CD8-positive, alpha-beta memory T cell (primary cell): ENCODE results near the gene MAGOHB. TPM values are rescaled to one million over a fixed set of nuclear protein-coding genes. Genes with fewer than 3 reads are reported as not detected.
A peak's percentile ranks its signal among the peaks of the same experiment; 100 is the strongest.
"Not testable (repeated sequence)": the region's sequence is repeated elsewhere in the genome, so short reads cannot be mapped to it uniquely, and the experiment has no call there.

Experiments
- CTCF ChIA-PET: fragments of 350-600 bp; sonication (Branson Sonifier 250); formaldehyde crosslinking; loops from one replicate; lab custom pipeline; 2021; ENCODE audit warnings: antibody characterized with exemption; lab: Charles Lee
- POLR2A ChIA-PET: fragments of 350-600 bp; sonication (Branson Sonifier 250); formaldehyde crosslinking; loops from one replicate; lab custom pipeline; 2021; ENCODE audit warnings: antibody characterized with exemption; lab: Charles Lee
- DNase-seq, 5 donors: peaks; one replicate each; pipeline versions ENCODE4 v3.0.0 to v3.0.0-alpha.2; 2020 to 2022; ENCODE audit warnings: mixed read lengths in 1 of 5
- H3K27ac ChIP-seq: one replicate; pipeline ENCODE4 v1.7.0; 2013; ENCODE audit warnings: low read depth, mild to moderate bottlenecking, low read length, moderate library complexity
- H3K27me3 ChIP-seq: 2 replicates; pipeline ENCODE4 v1.7.0; 2013; ENCODE audit warnings: low read length, mild to moderate bottlenecking; ENCODE audit not compliant: insufficient read depth, poor library complexity, severe bottlenecking
- H3K36me3 ChIP-seq: 2 replicates; pipeline ENCODE4 v1.7.0; 2013; ENCODE audit warnings: mild to moderate bottlenecking, low read length, moderate library complexity; ENCODE audit not compliant: insufficient read depth
- H3K4me1 ChIP-seq: 2 replicates; pipeline ENCODE4 v1.7.0; 2013; ENCODE audit warnings: mild to moderate bottlenecking, low read length, moderate library complexity; ENCODE audit not compliant: insufficient read depth
- H3K4me3 ChIP-seq: 2 replicates; pipeline ENCODE4 v1.7.0; 2013; ENCODE audit warnings: mild to moderate bottlenecking, low read length
- H3K9me3 ChIP-seq: 2 replicates; pipeline ENCODE4 v1.7.0; 2013; ENCODE audit warnings: mild to moderate bottlenecking, low read length
- H3K27ac Mint-ChIP-seq, 8 donors: one replicate each; pipeline ENCODE4 v1.8.0; 2020 to 2021; ENCODE audit warnings: mixed read lengths in 8 of 8, mild to moderate bottlenecking in 6 of 8, inconsistent platforms in 3 of 8, moderate library complexity in 3 of 8
- H3K27me3 Mint-ChIP-seq, 2 donors: one replicate each; pipeline ENCODE4 v1.8.0; 2020 to 2021; ENCODE audit warnings: mixed read lengths in 2 of 2, mild to moderate bottlenecking in 1 of 2, moderate library complexity in 1 of 2
- H3K36me3 Mint-ChIP-seq, 3 donors: one replicate each; pipeline ENCODE4 v1.8.0; 2020 to 2021; ENCODE audit warnings: mixed read lengths in 3 of 3, inconsistent platforms in 1 of 3, mild to moderate bottlenecking in 1 of 3
- H3K4me1 Mint-ChIP-seq, 3 donors: one replicate each; pipeline ENCODE4 v1.8.0; 2020 to 2021; ENCODE audit warnings: mixed read lengths in 3 of 3, inconsistent platforms in 1 of 3, mild to moderate bottlenecking in 1 of 3
- H3K4me3 Mint-ChIP-seq, 7 donors: one replicate each; pipeline ENCODE4 v1.8.0; 2020 to 2021; ENCODE audit warnings: mixed read lengths in 7 of 7, mild to moderate bottlenecking in 6 of 7, moderate library complexity in 4 of 7, inconsistent platforms in 2 of 7
- H3K9me3 Mint-ChIP-seq, 5 donors: one replicate each; pipeline ENCODE4 v1.8.0; 2020 to 2022; ENCODE audit warnings: mixed read lengths in 5 of 5, mild to moderate bottlenecking in 3 of 5, moderate library complexity in 2 of 5, inconsistent platforms in 1 of 5
- polyA plus RNA-seq: library from polyadenylated mRNA; unstranded; fragments of 300-500 nt; fragmentation: Illumina TruSeq; gene quantifications from one replicate; pipeline ENCODE4 v1.2.3, GENCODE V29; 2021
- total RNA-seq, 2 experiments: library from RNA; stranded (reverse); gene quantifications; one replicate each; pipeline ENCODE4 v1.2.3, GENCODE V29; 2021

Gene MAGOHB
- total RNA-seq (100 to 1,000 TPM; 130 to 138 TPM), polyA plus RNA-seq (59.0 TPM)

DNA sequence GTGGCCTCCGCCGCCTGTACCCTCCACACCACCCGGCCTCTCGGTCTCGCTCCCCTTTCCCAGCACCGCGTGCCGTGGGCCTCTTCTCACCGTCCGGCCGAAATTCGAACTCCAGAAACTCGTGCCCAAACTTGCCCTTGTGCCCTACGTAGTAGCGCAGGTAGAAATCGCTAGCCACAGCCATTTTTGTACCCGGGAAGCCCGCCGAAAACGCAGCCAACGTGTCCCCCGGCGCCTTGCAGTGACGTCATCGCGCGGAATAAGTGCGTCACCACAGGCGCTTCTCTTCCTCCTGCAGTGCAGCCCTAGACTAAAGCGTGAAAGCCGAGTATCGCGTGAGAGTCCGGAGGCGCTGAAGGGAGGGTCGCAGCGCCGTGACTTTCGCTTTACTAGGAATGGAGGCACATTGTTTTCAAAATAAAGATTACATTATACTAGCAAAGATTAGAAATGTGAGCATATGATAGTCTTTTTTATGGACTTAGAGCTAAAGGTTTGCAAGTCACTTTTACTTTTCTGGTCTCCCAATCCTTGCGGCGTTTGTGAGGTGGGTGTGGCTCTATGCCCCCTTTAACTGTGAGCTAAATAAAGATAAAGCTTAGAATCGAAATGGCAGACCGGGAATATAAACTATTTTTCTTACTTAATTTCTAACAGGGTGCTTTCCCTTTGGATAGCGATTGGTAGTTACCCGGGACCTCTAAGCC lies at the start of gene MAGOHB:
MAGOHB (minus strand) TSS at position 261 of the 707 bp plus-strand sequence; CDS start at position 184, 77 bp downstream.
- Mint-ChIP-seq H3K9me3 (no peaks in the 10 kb centered on the region), H3K27ac (peak within 1 kb of the TSS; percentile 98 to 100 (median 99)), H3K36me3 (peaks cover 0 to 35% (median 15%) of the 10 kb centered on the region in 3 donors), H3K27me3 (peaks cover 0 to 4% of the 10 kb centered on the region in 2 donors), H3K4me1 (peaks cover 26 to 51% (median 49%) of the 10 kb centered on the region in 3 donors), H3K4me3 (peak within 1 kb of the TSS; percentile 95 to 100 (median 99))
- no peaks in the 10 kb centered on the region for H3K27me3 ChIP-seq
- peak within 1 kb of the TSS; percentile 97 for H3K27ac ChIP-seq
- peak within 1 kb of the TSS; percentile 89 for H3K4me3 ChIP-seq
- ChIA-PET CTCF (interaction anchor here (0.6 to 2.1 kb wide), 5 partner anchors 12 to 378 kb away, joined by 3 to 5 read pairs (median 3); no protein-coding TSS in a partner anchor), POLR2A (interaction anchor here (0.5 to 1.7 kb wide), 11 partner anchors 11 to 840 kb away, joined by 3 to 12 read pairs (median 5); no protein-coding TSS in a partner anchor)
- H3K9me3 ChIP-seq, result no peaks in the 10 kb centered on the region
- H3K36me3 ChIP-seq, result peaks cover 5% of the 10 kb centered on the region
- DNase-seq, result peak; percentile 95 to 99 (median 97)
- H3K4me1 ChIP-seq, result peaks cover 17% of the 10 kb centered on the region

DNA sequence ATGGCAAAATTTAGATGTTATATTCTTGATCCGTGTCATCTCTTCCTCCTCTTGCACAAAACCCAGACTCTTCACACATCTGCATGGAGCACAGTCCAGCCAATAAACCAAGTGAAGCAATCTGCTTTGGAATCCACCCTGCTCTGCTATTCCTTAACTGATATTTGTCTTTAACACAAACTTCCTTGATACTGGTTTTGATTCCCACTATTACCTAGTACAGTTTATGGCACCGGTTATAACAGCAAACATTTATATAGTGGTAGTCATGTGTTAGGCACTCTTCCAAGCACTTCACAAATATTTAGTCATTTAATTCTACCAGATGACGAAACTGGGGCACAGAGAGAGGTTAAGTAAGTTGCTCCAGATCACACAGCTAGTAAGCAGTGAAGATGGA lies 47.9 kb upstream of the MAGOHB start:
- peaks cover 0 to 2% of the 10 kb centered on the region in 2 donors for H3K27me3 Mint-ChIP-seq
- DNase-seq, result no peak
- H3K27ac Mint-ChIP-seq, result no peak overlapping the region
- no peaks in the 10 kb centered on the region for H3K9me3 ChIP-seq
- H3K36me3 ChIP-seq, result no peaks in the 10 kb centered on the region
- H3K4me1 Mint-ChIP-seq, result peaks cover 0 to 3% (median 0%) of the 10 kb centered on the region in 3 donors
- H3K4me3 Mint-ChIP-seq, result no peak overlapping the region
- CTCF ChIA-PET, result no interaction called here
- POLR2A ChIA-PET, result no interaction called here
- peaks cover 0 to 6% (median 2%) of the 10 kb centered on the region in 5 donors for H3K9me3 Mint-ChIP-seq
- no peak overlapping the region for H3K27ac ChIP-seq
- no peaks in the 10 kb centered on the region for H3K4me1 ChIP-seq
- H3K36me3 Mint-ChIP-seq, result peaks cover 0 to 5% (median 1%) of the 10 kb centered on the region in 3 donors
- no peaks in the 10 kb centered on the region for H3K27me3 ChIP-seq
- no peak overlapping the region for H3K4me3 ChIP-seq

DNA sequence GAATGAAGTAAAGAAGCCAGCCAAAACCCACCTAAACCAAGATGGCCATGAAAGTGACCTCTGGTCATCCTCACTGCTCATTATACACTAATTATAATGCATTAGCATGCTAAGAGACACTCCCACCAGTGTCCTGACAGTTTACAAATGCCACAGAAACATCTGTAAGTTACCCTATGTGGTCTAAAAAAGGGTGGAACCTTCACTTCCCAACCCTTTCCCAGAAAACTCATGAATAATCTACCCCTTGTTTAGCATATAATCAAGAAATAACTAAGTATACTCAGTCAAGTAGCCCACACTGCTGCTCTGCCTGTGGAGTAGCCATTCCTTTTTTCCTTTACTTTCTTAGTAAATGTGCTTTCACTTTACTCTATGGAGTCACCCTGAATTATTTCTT lies 40.6 kb upstream of the MAGOHB start:
- H3K4me3 ChIP-seq, result no peak overlapping the region
- Mint-ChIP-seq H3K4me3 (no peak overlapping the region), H3K27ac (no peak overlapping the region), H3K27me3 (peaks cover 0 to 5% of the 10 kb centered on the region in 2 donors), H3K4me1 (peaks cover 0 to 3% (median 0%) of the 10 kb centered on the region in 3 donors), H3K9me3 (peaks cover 0 to 6% (median 2%) of the 10 kb centered on the region in 5 donors), H3K36me3 (peaks cover 0 to 5% (median 3%) of the 10 kb centered on the region in 3 donors)
- no peaks in the 10 kb centered on the region for H3K27me3 ChIP-seq
- H3K4me1 ChIP-seq, result no peaks in the 10 kb centered on the region
- H3K27ac ChIP-seq, result no peak overlapping the region
- no peaks in the 10 kb centered on the region for H3K9me3 ChIP-seq
- ChIA-PET CTCF (no interaction called here), POLR2A (no interaction called here)
- DNase-seq, result no peak
- no peaks in the 10 kb centered on the region for H3K36me3 ChIP-seq

DNA sequence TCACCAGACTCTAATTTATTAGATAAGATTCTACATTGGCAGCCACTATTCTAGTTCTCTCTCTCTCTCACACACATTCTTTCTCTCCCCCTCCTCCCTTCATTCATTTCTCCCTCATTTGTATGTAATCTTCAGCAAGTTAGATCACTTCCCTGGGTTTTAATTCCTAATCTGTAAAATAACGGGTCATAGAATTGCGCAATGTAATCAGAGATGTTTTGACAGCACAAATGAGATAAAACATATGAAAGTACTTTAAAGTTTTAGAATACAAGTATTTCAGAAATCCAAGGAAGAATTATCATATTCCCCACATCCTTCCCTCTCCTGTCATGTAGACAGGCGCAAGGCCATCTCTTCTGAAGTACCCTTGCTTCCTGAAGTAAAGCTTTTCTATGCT lies 38.8 kb upstream of the MAGOHB start:
- peaks cover 2 to 12% (median 8%) of the 10 kb centered on the region in 3 donors for H3K36me3 Mint-ChIP-seq

DNA sequence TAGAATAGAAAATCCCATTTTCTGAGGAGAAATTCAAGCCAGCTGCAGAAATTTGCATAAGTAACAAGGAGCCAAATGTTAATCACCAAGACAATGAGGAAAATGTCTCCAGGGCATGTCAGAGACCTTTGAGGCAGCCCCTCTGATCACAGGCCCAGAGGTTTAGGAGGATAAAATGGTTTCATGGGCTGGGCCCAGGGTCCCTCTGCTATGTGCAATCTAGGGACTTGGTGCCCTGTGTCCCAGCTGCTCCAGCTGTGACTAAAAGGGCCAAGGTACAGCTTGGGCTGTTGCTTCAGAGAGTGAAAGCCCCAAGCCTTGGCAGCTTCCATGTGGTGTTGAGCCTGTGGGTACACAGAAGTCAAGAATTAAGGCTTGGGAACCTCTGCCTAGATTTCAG lies 33.2 kb upstream of the MAGOHB start:
- H3K4me3 Mint-ChIP-seq, H3K9me3 ChIP-seq, CTCF ChIA-PET, H3K27ac ChIP-seq, H3K36me3 ChIP-seq, H3K27me3 Mint-ChIP-seq, H3K27me3 ChIP-seq, H3K4me1 ChIP-seq, DNase-seq, H3K27ac Mint-ChIP-seq, H3K4me1 Mint-ChIP-seq, POLR2A ChIA-PET, H3K4me3 ChIP-seq: not testable (repeated sequence)
- peaks cover 23 to 33% (median 25%) of the 10 kb centered on the region in 5 donors for H3K9me3 Mint-ChIP-seq
- peaks cover 11 to 30% (median 29%) of the 10 kb centered on the region in 3 donors for H3K36me3 Mint-ChIP-seq

More for the DNA sequence above, 38.8 kb upstream of the MAGOHB start:
- peak overlapping the region in 1 of 8 donors; percentile 6 for H3K27ac Mint-ChIP-seq
- no peak overlapping the region for H3K4me3 Mint-ChIP-seq
- H3K4me1 Mint-ChIP-seq, result peaks cover 0 to 3% (median 0%) of the 10 kb centered on the region in 3 donors
- POLR2A ChIA-PET, result no interaction called here
- H3K27me3 Mint-ChIP-seq, result peaks cover 0 to 5% of the 10 kb centered on the region in 2 donors
- no peak for DNase-seq
- no peak overlapping the region for H3K4me3 ChIP-seq
- H3K27me3 ChIP-seq, result no peaks in the 10 kb centered on the region
- peaks cover 0 to 12% (median 7%) of the 10 kb centered on the region in 5 donors for H3K9me3 Mint-ChIP-seq
- H3K27ac ChIP-seq, result no peak overlapping the region
- no peaks in the 10 kb centered on the region for H3K9me3 ChIP-seq
- no peaks in the 10 kb centered on the region for H3K4me1 ChIP-seq
- H3K36me3 ChIP-seq, result no peaks in the 10 kb centered on the region
- CTCF ChIA-PET, result no interaction called here

DNA sequence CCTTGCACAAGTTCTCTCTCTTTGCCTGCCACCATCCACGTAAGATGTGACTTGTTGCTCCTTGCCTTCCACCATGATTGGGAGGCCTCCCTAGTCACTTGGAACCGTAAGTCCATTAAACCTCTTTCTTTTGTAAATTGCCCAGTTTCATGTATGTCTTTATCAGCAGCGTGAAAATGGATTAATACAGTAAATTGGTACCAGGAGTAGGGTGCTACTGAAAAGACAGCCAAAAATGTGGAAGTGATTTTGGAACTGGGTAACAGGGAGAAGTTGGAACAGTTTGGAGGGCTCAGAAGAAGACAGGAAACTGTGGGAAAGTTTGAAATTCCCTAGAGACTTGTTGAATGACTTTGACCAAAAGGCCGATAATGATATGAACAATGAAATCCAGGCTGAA lies 32.5 kb upstream of the MAGOHB start:
- H3K27me3 Mint-ChIP-seq, result peaks cover 0 to under 1% of the 10 kb centered on the region in 2 donors
- ChIA-PET CTCF (no interaction called here), POLR2A (no interaction called here)
- Histone ChIP-seq H3K4me3 (no peak overlapping the region), H3K36me3 (no peaks in the 10 kb centered on the region), H3K27ac (no peak overlapping the region), H3K9me3 (peaks cover 6% of the 10 kb centered on the region), H3K27me3 (no peaks in the 10 kb centered on the region), H3K4me1 (no peaks in the 10 kb centered on the region)
- H3K27ac Mint-ChIP-seq, result no peak overlapping the region
- peaks cover 0 to 2% (median 0%) of the 10 kb centered on the region in 3 donors for H3K4me1 Mint-ChIP-seq
- H3K9me3 Mint-ChIP-seq, result peaks cover 23 to 33% (median 25%) of the 10 kb centered on the region in 5 donors
- peaks cover 11 to 30% (median 29%) of the 10 kb centered on the region in 3 donors for H3K36me3 Mint-ChIP-seq
- no peak for DNase-seq
- no peak overlapping the region for H3K4me3 Mint-ChIP-seq

DNA sequence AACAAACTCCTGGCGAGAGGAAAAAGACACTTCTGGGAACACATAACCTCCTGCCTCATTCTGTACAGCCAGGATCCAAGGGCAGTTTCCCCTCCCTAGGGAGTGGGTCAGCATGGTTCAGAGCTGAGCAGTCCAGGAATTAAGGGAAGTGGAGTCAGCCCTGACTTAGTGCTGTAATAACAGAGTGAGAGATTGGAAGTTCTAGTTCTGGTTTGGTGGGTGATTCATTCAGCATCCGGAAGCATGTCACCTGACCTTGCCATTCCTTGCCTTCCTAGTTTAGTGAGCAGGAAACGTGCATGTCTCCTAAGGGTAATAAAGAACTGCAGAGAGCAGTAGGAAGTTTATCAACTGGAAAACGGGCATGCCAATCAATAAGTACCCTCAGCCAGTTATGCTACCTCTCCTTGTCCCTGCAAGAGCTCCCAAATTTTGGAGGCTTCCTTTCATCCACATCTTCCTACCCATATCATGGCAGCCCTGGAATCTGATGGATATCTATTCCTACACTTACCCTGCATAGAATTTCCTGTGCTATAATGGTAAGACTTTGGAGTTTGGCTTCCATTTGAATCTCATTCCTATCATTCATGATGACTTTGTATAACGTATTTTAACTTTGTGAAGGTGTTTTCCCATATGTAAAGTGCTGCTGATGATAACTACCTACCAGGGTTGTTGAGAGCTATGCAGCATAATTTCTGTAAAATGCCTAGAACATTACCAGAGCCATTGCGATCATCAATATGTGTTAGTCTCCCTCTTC lies 28.5 kb upstream of the MAGOHB start:
- peaks cover 0 to 2% (median 0%) of the 10 kb centered on the region in 3 donors for H3K4me1 Mint-ChIP-seq
- peaks cover 6% of the 10 kb centered on the region for H3K9me3 ChIP-seq

More for the DNA sequence above, 28.5 kb upstream of the MAGOHB start:
- peaks cover 0 to 2% of the 10 kb centered on the region in 2 donors for H3K27me3 Mint-ChIP-seq
- no peak overlapping the region for H3K4me3 Mint-ChIP-seq
- POLR2A ChIA-PET, result no interaction called here
- H3K4me3 ChIP-seq, result no peak overlapping the region
- H3K9me3 Mint-ChIP-seq, result peaks cover 21 to 25% (median 24%) of the 10 kb centered on the region in 5 donors
- no peak for DNase-seq
- peak overlapping the region in 1 of 8 donors; percentile 55 for H3K27ac Mint-ChIP-seq
- no peak overlapping the region for H3K27ac ChIP-seq
- H3K36me3 Mint-ChIP-seq, result peaks cover 13 to 21% (median 21%) of the 10 kb centered on the region in 3 donors
- H3K36me3 ChIP-seq, result no peaks in the 10 kb centered on the region
- no peaks in the 10 kb centered on the region for H3K27me3 ChIP-seq
- no peaks in the 10 kb centered on the region for H3K4me1 ChIP-seq
- CTCF ChIA-PET, result interaction anchor here (1.4 to 2.2 kb wide), 2 partner anchors 13 to 31 kb away, joined by 4 read pairs; partner anchors contain the start of gene STYK1
